ENCODE results near the gene EHMT1. TPM values are rescaled to one million over a fixed set of nuclear protein-coding genes. Genes with fewer than 3 reads are reported as not detected.

The EHMT1 gene
- total and polyA plus RNA-seq, 10 of the 15 experiments (the other 5 are each of a cell fraction or from before 2014, with no cell fraction given) = 2.9 to 100 (median 48.1) TPM

DNA sequence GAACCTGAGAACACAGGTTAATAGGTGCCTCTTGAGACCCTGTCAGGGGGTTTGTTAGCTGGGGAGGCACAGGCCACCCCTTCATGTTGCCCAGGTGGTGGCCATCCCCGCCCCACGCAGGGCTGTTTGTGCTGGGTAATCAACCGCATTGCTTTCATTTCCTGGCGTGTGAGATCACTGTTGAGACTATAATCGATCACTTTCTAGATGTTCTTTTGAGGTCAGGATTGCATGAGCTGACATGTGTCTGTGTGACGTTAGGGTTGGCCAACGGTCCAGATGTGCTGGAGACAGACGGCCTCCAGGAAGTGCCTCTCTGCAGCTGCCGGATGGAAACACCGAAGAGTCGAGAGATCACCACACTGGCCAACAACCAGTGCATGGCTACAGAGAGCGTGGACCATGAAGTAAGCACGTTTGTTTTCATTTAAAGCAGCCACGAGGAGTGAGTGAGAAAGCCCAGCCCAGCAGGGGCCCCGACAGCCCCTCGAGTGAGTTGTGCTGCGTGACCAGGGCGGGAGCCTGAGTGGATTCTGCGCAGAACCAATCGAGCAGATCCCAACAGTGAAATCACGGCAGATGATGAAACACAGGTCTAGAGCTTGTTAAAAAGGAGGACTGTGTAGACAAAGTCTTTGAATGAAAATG, 143.7 kb downstream of the EHMT1 start (continued):
- TF ChIP-seq, protein P1, sequence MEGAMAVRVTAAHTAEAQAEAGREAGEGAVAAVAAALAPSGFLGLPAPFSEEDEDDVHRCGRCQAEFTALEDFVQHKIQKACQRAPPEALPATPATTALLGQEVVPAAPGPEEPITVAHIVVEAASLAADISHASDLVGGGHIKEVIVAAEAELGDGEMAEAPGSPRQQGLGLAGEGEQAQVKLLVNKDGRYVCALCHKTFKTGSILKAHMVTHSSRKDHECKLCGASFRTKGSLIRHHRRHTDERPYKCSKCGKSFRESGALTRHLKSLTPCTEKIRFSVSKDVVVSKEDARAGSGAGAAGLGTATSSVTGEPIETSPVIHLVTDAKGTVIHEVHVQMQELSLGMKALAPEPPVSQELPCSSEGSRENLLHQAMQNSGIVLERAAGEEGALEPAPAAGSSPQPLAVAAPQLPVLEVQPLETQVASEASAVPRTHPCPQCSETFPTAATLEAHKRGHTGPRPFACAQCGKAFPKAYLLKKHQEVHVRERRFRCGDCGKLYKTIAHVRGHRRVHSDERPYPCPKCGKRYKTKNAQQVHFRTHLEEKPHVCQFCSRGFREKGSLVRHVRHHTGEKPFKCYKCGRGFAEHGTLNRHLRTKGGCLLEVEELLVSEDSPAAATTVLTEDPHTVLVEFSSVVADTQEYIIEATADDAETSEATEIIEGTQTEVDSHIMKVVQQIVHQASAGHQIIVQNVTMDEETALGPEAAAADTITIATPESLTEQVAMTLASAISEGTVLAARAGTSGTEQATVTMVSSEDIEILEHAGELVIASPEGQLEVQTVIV (IDR thresholded peaks at IDR 0.05; ENCODE audit: borderline replicate concordance, partially characterized antibody) = peak; percentile 12
- TF ChIP-seq PAX8 (IDR thresholded peaks at IDR 0.05) (no peak), KAT2A (conservative IDR thresholded peaks at IDR 0.05; ENCODE audit: control insufficient read depth, low read depth, low read length) (no peak), TCF3 (IDR thresholded peaks at IDR 0.05; ENCODE audit: borderline replicate concordance, insufficient read depth, low read depth, low read length) (peak; percentile 92), YBX1 (IDR thresholded peaks at IDR 0.05) (no peak), RUNX3 (IDR thresholded peaks at IDR 0.05; ENCODE audit: low read length) (peak; percentile 95), POU2F2 (IDR thresholded peaks at IDR 0.05; ENCODE audit: borderline replicate concordance, low read depth, low read length) (peak; percentile 83; the same call in 2 of the 3 replicates), RCOR1 (conservative IDR thresholded peaks at IDR 0.05; ENCODE audit: low read depth, low read length) (no peak), RFX5 (IDR thresholded peaks at IDR 0.05; ENCODE audit: low read depth, low read length) (no peak), ZBED1 (IDR thresholded peaks at IDR 0.05; ENCODE audit: borderline replicate concordance) (no peak; the same call in 1 of the 2 replicates), NBN (IDR thresholded peaks at IDR 0.05) (peak; percentile 66; the same call in 1 of the 2 replicates), TBL1XR1 (IDR thresholded peaks at IDR 0.05; ENCODE audit: low read depth, low read length) (0 out of 2 replicates have a peak, but pooled peaks have one; percentile 59), MYB (IDR thresholded peaks at IDR 0.05; ENCODE audit: borderline replicate concordance, low read depth, low read length) (peak; percentile 79), HCFC1 (IDR thresholded peaks at IDR 0.05; ENCODE audit: low read length) (no peak), TARDBP (IDR thresholded peaks at IDR 0.05; ENCODE audit: borderline replicate concordance) (no peak)
- TF ChIP-seq, protein P2, sequence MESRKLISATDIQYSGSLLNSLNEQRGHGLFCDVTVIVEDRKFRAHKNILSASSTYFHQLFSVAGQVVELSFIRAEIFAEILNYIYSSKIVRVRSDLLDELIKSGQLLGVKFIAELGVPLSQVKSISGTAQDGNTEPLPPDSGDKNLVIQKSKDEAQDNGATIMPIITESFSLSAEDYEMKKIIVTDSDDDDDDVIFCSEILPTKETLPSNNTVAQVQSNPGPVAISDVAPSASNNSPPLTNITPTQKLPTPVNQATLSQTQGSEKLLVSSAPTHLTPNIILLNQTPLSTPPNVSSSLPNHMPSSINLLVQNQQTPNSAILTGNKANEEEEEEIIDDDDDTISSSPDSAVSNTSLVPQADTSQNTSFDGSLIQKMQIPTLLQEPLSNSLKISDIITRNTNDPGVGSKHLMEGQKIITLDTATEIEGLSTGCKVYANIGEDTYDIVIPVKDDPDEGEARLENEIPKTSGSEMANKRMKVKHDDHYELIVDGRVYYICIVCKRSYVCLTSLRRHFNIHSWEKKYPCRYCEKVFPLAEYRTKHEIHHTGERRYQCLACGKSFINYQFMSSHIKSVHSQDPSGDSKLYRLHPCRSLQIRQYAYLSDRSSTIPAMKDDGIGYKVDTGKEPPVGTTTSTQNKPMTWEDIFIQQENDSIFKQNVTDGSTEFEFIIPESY (IDR thresholded peaks at IDR 0.05) = no peak
- TF ChIP-seq, protein P3, sequence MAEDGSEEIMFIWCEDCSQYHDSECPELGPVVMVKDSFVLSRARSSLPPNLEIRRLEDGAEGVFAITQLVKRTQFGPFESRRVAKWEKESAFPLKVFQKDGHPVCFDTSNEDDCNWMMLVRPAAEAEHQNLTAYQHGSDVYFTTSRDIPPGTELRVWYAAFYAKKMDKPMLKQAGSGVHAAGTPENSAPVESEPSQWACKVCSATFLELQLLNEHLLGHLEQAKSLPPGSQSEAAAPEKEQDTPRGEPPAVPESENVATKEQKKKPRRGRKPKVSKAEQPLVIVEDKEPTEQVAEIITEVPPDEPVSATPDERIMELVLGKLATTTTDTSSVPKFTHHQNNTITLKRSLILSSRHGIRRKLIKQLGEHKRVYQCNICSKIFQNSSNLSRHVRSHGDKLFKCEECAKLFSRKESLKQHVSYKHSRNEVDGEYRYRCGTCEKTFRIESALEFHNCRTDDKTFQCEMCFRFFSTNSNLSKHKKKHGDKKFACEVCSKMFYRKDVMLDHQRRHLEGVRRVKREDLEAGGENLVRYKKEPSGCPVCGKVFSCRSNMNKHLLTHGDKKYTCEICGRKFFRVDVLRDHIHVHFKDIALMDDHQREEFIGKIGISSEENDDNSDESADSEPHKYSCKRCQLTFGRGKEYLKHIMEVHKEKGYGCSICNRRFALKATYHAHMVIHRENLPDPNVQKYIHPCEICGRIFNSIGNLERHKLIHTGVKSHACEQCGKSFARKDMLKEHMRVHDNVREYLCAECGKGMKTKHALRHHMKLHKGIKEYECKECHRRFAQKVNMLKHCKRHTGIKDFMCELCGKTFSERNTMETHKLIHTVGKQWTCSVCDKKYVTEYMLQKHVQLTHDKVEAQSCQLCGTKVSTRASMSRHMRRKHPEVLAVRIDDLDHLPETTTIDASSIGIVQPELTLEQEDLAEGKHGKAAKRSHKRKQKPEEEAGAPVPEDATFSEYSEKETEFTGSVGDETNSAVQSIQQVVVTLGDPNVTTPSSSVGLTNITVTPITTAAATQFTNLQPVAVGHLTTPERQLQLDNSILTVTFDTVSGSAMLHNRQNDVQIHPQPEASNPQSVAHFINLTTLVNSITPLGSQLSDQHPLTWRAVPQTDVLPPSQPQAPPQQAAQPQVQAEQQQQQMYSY (CRISPR knock-in tag; IDR thresholded peaks at IDR 0.05) = no peak; the same call in 1 of the 2 replicates
- TF ChIP-seq, protein P4, sequence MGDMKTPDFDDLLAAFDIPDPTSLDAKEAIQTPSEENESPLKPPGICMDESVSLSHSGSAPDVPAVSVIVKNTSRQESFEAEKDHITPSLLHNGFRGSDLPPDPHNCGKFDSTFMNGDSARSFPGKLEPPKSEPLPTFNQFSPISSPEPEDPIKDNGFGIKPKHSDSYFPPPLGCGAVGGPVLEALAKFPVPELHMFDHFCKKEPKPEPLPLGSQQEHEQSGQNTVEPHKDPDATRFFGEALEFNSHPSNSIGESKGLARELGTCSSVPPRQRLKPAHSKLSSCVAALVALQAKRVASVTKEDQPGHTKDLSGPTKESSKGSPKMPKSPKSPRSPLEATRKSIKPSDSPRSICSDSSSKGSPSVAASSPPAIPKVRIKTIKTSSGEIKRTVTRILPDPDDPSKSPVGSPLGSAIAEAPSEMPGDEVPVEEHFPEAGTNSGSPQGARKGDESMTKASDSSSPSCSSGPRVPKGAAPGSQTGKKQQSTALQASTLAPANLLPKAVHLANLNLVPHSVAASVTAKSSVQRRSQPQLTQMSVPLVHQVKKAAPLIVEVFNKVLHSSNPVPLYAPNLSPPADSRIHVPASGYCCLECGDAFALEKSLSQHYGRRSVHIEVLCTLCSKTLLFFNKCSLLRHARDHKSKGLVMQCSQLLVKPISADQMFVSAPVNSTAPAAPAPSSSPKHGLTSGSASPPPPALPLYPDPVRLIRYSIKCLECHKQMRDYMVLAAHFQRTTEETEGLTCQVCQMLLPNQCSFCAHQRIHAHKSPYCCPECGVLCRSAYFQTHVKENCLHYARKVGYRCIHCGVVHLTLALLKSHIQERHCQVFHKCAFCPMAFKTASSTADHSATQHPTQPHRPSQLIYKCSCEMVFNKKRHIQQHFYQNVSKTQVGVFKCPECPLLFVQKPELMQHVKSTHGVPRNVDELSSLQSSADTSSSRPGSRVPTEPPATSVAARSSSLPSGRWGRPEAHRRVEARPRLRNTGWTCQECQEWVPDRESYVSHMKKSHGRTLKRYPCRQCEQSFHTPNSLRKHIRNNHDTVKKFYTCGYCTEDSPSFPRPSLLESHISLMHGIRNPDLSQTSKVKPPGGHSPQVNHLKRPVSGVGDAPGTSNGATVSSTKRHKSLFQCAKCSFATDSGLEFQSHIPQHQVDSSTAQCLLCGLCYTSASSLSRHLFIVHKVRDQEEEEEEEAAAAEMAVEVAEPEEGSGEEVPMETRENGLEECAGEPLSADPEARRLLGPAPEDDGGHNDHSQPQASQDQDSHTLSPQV (IDR thresholded peaks at IDR 0.05) = peak; percentile 76

Measured in GM12878 (cell line).